ENCODE results near the gene ZMAT5. TPM values are rescaled to one million over a fixed set of nuclear protein-coding genes. Genes with fewer than 3 reads are reported as not detected.

The ZMAT5 gene
- total and polyA plus RNA-seq, 9 of the 15 experiments (the other 6 are each of a cell fraction or from before 2014, with no cell fraction given): 2.0 to 25.2 (median 11.9) TPM

DNA sequence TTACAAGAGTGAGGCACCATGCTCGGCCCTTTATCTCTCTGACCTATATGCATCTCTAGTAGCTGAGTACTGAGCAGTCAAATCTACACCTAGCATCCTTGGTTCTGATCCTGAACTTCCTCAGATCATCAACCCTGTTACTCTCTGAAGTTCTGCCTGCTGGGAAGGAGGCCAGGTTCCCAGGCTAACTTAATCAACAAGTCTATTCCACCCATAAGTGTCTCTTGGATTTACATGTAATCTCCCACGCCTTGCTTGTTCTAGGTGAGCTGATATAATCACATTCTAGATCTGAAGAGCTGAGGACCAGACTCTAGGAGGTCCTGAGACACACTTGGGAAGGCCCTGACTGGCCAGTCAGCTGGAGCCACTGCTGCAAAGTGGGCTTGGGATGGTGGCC lies 24.9 kb downstream of the ZMAT5 start (continued):
- TF ChIP-seq, protein P1, sequence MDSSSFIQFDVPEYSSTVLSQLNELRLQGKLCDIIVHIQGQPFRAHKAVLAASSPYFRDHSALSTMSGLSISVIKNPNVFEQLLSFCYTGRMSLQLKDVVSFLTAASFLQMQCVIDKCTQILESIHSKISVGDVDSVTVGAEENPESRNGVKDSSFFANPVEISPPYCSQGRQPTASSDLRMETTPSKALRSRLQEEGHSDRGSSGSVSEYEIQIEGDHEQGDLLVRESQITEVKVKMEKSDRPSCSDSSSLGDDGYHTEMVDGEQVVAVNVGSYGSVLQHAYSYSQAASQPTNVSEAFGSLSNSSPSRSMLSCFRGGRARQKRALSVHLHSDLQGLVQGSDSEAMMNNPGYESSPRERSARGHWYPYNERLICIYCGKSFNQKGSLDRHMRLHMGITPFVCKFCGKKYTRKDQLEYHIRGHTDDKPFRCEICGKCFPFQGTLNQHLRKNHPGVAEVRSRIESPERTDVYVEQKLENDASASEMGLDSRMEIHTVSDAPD (CRISPR knock-in tag; IDR thresholded peaks at IDR 0.05): no peak
- no peak for TF ChIP-seq POLR2H (tag; IDR thresholded peaks at IDR 0.05; ENCODE audit: low read depth)
- TF ChIP-seq ZNF780A (CRISPR knock-in tag; IDR thresholded peaks at IDR 0.05): no peak
- TF ChIP-seq KHSRP (IDR thresholded peaks at IDR 0.05): no peak
- no peak for TF ChIP-seq TCF3 (CRISPR knock-in tag; IDR thresholded peaks at IDR 0.05)
- TF ChIP-seq, protein P2, sequence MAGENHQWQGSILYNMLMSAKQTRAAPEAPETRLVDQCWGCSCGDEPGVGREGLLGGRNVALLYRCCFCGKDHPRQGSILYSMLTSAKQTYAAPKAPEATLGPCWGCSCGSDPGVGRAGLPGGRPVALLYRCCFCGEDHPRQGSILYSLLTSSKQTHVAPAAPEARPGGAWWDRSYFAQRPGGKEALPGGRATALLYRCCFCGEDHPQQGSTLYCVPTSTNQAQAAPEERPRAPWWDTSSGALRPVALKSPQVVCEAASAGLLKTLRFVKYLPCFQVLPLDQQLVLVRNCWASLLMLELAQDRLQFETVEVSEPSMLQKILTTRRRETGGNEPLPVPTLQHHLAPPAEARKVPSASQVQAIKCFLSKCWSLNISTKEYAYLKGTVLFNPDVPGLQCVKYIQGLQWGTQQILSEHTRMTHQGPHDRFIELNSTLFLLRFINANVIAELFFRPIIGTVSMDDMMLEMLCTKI (IDR thresholded peaks at IDR 0.05; ENCODE audit: partially characterized antibody): no peak
- no peak for TF ChIP-seq MEF2D (tag; conservative IDR thresholded peaks at IDR 0.05; ENCODE audit: low read depth)
- no peak for TF ChIP-seq ZNF561 (CRISPR knock-in tag; conservative IDR thresholded peaks at IDR 0.05)
- no peak for TF ChIP-seq FOXP1 (CRISPR knock-in tag; IDR thresholded peaks at IDR 0.05)
- TF ChIP-seq NEUROD1 (IDR thresholded peaks at IDR 0.05; ENCODE audit: borderline replicate concordance, low read depth, low read length, partially characterized antibody): no peak
- TF ChIP-seq TEAD4 (IDR thresholded peaks at IDR 0.05; ENCODE audit: low read length): no peak
- TF ChIP-seq TEAD4 (CRISPR knock-in tag; IDR thresholded peaks at IDR 0.05; ENCODE audit: borderline replicate concordance): no peak
- no peak for TF ChIP-seq ZNF717 (CRISPR knock-in tag; IDR thresholded peaks at IDR 0.05)
- TF ChIP-seq ZNF124 (CRISPR knock-in tag; IDR thresholded peaks at IDR 0.05): no peak
